GM12892 (cell line): ENCODE results near the gene MRPL58.

ENCODE experiments used
- POLR2A ChIP-seq: IDR thresholded peaks from 2 replicates; pipeline ENCODE4 v1.6.1; 2011; ENCODE audit warnings: low read depth, low read length, control low read depth
- POLR2AphosphoS5 ChIP-seq: IDR thresholded peaks from 2 replicates; pipeline ENCODE4 v1.6.1; 2011; ENCODE audit warnings: low read depth, low read length, control low read depth

DNA sequence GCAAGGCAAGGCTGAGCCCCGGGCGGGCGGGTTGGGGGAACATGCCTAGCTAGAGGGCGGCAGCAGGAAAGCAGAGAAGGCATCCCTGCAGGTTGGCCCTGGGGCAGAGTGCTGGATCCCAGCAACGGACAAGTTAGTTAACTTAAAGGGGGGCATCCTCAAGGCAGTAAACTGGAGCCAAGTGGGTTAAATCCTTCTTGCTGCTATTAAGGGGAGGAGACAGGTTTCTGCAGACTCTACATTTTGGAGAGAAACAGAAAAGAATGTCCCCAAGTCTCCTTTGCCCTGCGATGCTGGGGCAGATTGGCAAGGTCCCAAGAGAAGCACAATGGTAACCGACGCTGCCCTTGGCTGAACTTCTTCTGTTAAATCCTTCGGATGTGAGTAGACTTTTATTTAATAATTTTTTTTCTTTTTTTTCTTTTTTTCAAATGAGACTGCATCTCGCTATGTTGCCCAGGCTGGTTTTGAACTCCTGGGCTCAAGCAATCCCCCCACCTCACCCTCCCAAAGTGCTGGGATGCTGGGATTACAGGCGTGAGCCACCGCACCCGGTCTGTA lies 20.3 kb downstream of the MRPL58 start:
- no peak for TF ChIP-seq POLR2A
- no peak for TF ChIP-seq POLR2AphosphoS5
